Stomach (tissue), 4 donors: ENCODE measurements around the gene GPR68.

Experiments used
- POLR2A ChIP-seq, 4 donors: fragments of 450-650 bp; IDR thresholded peaks; one replicate each; pipeline ENCODE4 v1.6.1; 2016; ENCODE audit warnings: antibody characterized with exemption in 4 of 4, control low read depth in 2 of 4, mild to moderate bottlenecking in 1 of 4, moderate library complexity in 1 of 4
- POLR2AphosphoS5 ChIP-seq, 3 donors: sonication (generic); formaldehyde crosslinking; IDR thresholded peaks; one replicate each; pipeline ENCODE4 v1.6.1; 2016; ENCODE audit warnings: antibody characterized with exemption in 3 of 3
- TF ChIP-seq, protein P1 (sequence below), 7 experiments: fragments of 450-650 bp in 4 of 7; fragments of 200-600 bp in 3 of 7; sonication (generic) in 3 of 7; IDR thresholded peaks; one replicate each; pipeline ENCODE4 v1.5.1; 2016 to 2019; ENCODE audit warnings: antibody characterized with exemption in 7 of 7, control low read depth in 2 of 7, mild to moderate bottlenecking in 1 of 7

DNA sequence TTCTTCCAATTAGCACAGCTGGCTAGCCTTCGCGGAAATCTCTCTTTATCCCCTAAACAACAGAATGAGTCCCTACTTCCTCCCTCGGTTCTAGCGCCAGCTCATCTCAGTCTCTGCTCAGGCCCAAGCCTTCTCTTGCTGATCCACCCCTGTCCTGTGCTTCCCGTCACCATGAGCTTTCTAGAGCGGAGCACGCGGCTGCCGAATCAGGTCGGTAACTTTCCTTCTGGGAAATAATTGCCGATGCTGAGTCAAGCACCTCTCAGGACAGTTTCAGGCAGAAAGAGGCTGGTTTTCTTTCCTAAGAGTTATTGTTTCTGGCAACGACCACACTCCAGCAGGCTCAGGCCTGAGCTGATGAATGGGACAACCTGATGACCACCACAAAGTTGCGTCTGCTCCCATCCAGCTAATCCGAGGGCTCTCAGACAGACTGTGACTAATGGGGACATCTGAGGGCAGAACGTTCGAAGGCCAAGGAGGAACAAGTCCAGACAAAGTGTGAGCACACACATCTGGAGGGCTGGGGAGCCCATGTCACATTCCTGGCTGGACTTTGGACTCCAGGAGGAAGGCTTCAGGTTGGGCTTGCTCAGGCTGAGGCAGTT lies 13.6 kb upstream of the GPR68 start:
- peak; percentile 34 to 73 (median 37) for TF ChIP-seq POLR2AphosphoS5 (IDR thresholded peaks at IDR 0.05)
- TF ChIP-seq, protein P1, sequence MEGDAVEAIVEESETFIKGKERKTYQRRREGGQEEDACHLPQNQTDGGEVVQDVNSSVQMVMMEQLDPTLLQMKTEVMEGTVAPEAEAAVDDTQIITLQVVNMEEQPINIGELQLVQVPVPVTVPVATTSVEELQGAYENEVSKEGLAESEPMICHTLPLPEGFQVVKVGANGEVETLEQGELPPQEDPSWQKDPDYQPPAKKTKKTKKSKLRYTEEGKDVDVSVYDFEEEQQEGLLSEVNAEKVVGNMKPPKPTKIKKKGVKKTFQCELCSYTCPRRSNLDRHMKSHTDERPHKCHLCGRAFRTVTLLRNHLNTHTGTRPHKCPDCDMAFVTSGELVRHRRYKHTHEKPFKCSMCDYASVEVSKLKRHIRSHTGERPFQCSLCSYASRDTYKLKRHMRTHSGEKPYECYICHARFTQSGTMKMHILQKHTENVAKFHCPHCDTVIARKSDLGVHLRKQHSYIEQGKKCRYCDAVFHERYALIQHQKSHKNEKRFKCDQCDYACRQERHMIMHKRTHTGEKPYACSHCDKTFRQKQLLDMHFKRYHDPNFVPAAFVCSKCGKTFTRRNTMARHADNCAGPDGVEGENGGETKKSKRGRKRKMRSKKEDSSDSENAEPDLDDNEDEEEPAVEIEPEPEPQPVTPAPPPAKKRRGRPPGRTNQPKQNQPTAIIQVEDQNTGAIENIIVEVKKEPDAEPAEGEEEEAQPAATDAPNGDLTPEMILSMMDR (IDR thresholded peaks at IDR 0.05), result no peak
- TF ChIP-seq POLR2A (IDR thresholded peaks at IDR 0.05), result no peak
